ENCODE measurements around the gene TTC6. TPM values are rescaled to one million over a fixed set of nuclear protein-coding genes. Genes with fewer than 3 reads are reported as not detected.

TTC6 gene
- total RNA-seq, 1 donor = under 0.01 TPM

- no peak overlapping the region for H3K4me3 ChIP-seq (ENCODE audit: low read depth, low read length)
- no peak for DNase-seq (ENCODE audit: low read depth)
- no peak for TF ChIP-seq CTCF (IDR thresholded peaks at IDR 0.05; ENCODE audit: insufficient read depth, low read depth, low read length)
These were observed 5.6 kb upstream of the TTC6 start for GRCh38 chr14:37589715-37590427.

- no peak overlapping the region for H3K4me3 ChIP-seq (ENCODE audit: low read depth, low read length)
- no peak for DNase-seq (ENCODE audit: low read depth)
- no peak for TF ChIP-seq CTCF (IDR thresholded peaks at IDR 0.05; ENCODE audit: insufficient read depth, low read depth, low read length)
These were observed 4.8 kb upstream of the TTC6 start for GRCh38 chr14:37590428-37591139.

DNA sequence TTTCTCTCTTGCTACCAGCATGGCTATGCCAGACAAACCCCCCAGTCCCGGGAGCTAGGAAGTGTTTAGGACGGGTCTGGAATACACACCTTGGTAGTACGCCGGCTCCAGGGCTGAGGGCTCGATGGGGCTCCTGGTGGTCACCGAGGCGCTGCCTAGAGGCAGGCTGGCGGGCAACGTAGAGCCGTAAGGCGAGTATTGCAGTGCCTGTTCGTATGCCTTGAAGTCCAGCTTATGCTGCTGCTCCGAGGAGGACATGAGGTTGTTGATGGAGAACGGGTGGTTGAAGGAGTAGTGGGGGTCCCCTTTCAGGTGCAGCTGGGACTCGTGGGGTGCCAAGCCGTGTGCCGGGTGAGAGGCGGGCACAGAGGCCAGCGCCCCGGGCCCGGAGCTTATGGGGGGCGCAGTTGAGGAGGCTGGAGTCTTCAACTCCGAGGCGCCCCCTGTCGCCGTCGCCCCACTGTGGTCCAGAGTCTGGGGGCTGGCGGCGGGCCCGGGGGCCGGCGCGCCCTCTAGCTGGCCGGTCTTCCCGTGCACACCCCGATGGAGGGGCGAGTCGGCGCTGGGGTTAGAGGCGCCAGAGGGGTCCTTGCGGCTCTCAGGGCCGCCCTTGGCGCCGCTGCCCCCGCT is 4.0 kb upstream of the TTC6 start:
- no peak for TF ChIP-seq CTCF (IDR thresholded peaks at IDR 0.05; ENCODE audit: insufficient read depth, low read depth, low read length)
- H3K4me3 ChIP-seq (ENCODE audit: low read depth, low read length) = no peak overlapping the region
- DNase-seq (ENCODE audit: low read depth) = no peak

DNA sequence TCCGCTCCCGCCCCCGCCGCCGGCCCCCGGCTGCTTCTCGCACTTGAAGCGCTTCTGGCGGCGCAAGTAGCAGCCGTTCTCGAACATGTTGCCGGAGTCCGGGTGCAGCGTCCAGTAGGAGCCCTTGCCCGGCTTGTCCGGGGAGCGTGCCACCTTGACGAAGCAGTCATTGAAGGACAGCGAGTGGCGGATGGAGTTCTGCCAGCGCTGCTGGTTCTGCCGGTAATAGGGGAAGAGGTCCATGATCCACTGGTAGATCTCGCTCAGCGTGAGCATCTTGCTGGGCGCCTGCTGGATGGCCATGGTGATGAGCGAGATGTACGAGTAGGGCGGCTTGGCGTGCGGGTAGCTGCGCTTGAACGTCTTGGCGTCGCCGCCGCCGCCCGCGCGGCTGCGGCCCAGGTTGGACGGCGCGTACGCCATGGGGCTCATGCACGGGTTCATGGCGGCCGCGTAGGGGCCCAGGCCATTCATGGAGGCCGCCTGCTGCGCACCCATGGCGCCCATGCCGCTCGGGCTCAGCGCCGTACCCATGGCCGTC is 3.4 kb upstream of the TTC6 start:
- no peak for TF ChIP-seq CTCF (IDR thresholded peaks at IDR 0.05; ENCODE audit: insufficient read depth, low read depth, low read length)
- no peak for DNase-seq (ENCODE audit: low read depth)
- no peak overlapping the region for H3K4me3 ChIP-seq (ENCODE audit: low read depth, low read length)

DNA sequence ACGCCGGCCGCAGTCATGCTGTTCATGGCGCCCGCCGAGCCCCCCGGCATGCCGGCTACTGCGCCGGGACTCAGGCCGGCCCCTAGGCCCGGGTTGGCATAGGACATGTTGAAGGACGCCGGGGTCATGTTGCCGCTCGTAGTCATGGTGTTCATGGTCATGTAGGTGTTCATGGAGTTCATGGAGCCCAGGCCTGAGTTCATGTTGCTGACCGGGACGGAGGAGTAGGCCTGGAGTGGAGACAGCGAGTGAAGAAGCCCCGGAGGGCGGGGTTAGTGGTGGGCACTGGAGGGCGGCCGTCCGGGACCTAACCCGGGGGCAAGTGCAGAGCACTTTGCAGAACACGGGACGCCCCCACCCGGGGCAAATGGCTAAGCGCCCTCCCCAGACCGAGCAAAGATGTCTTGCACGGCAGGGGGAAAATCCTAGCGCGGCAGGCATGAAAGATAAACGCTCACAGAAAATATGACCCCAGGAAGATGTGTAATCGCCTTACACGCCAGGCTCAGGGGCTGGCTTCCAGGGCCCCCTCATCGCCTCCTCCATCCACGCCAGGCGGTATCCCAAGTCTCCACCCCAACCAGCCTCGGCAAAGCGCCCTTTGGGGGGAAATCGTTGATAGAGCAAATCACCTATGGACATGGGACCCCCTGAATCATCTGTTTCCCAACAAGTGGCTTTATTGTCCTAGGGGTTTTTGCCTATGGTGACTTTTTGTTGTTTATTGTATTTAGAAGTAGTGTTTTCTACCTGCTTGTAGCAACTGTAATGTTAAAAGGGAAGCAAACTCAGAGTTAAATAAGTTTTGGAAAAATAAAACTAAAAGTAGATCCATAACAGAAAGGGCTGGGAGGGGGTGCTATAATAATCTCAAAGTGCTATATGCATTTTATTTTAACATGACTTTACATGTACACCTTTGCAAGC is 2.7 kb upstream of the TTC6 start:
- no peak for TF ChIP-seq CTCF (IDR thresholded peaks at IDR 0.05; ENCODE audit: insufficient read depth, low read depth, low read length)
- no peak for DNase-seq (ENCODE audit: low read depth)
- H3K4me3 ChIP-seq (ENCODE audit: low read depth, low read length) = no peak overlapping the region

All from fibroblast of villous mesenchyme (primary cell).